Nephron (organoid): ENCODE measurements around the gene CORO2B.

ENCODE experiments used
- H3K27ac Mint-ChIP-seq, 3 experiments: 2 replicates each; pipeline ENCODE4 v1.8.0; 2020; ENCODE audit warnings: mixed read lengths in 3 of 3, mild to moderate bottlenecking in 2 of 3, moderate library complexity in 1 of 3
- H3K27me3 Mint-ChIP-seq: 2 replicates; pipeline ENCODE4 v1.8.0; 2021; ENCODE audit warnings: low read depth, mild to moderate bottlenecking, moderate library complexity, mixed read lengths
- H3K36me3 Mint-ChIP-seq: 2 replicates; pipeline ENCODE4 v1.8.0; 2020; ENCODE audit warnings: low read depth, mixed read lengths
- H3K4me1 Mint-ChIP-seq: 2 replicates; pipeline ENCODE4 v1.8.0; 2020; ENCODE audit warnings: mixed read lengths
- H3K4me3 Mint-ChIP-seq, 3 experiments: 2 replicates each; pipeline ENCODE4 v1.8.0; 2020; ENCODE audit warnings: mild to moderate bottlenecking in 3 of 3, mixed read lengths in 3 of 3, moderate library complexity in 2 of 3
- H3K9me3 Mint-ChIP-seq: 2 replicates; pipeline ENCODE4 v1.8.0; 2020; ENCODE audit warnings: mixed read lengths
- TF ChIP-seq, protein P1 (sequence below), 3 experiments: fragments of 200-600 bp; sonication (generic); IDR thresholded peaks; one replicate each; pipeline ENCODE4 v1.5.0; 2021; ENCODE audit warnings: antibody characterized with exemption in 3 of 3; ENCODE audit not compliant: unreplicated experiment in 3 of 3

The CORO2B gene

GRCh38 chr15:68580883-68581155, 2.0 kb downstream of the CORO2B start:
- Mint-ChIP-seq H3K36me3 (no peaks in the 10 kb centered on the region), H3K27ac (peak overlapping the region; percentile 72 to 94 (median 87)), H3K4me1 (peaks cover 54% of the 10 kb centered on the region), H3K27me3 (peaks cover 34% of the 10 kb centered on the region), H3K9me3 (no peaks in the 10 kb centered on the region), H3K4me3 (peak overlapping the region; percentile 83 to 91 (median 84))
- TF ChIP-seq, protein P1, sequence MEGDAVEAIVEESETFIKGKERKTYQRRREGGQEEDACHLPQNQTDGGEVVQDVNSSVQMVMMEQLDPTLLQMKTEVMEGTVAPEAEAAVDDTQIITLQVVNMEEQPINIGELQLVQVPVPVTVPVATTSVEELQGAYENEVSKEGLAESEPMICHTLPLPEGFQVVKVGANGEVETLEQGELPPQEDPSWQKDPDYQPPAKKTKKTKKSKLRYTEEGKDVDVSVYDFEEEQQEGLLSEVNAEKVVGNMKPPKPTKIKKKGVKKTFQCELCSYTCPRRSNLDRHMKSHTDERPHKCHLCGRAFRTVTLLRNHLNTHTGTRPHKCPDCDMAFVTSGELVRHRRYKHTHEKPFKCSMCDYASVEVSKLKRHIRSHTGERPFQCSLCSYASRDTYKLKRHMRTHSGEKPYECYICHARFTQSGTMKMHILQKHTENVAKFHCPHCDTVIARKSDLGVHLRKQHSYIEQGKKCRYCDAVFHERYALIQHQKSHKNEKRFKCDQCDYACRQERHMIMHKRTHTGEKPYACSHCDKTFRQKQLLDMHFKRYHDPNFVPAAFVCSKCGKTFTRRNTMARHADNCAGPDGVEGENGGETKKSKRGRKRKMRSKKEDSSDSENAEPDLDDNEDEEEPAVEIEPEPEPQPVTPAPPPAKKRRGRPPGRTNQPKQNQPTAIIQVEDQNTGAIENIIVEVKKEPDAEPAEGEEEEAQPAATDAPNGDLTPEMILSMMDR (IDR thresholded peaks at IDR 0.05; ENCODE audit: unreplicated experiment in 3 of 3) = no peak

- H3K9me3 Mint-ChIP-seq = no peaks in the 10 kb centered on the region
- H3K36me3 Mint-ChIP-seq = no peaks in the 10 kb centered on the region
- peaks cover 55% of the 10 kb centered on the region for H3K4me1 Mint-ChIP-seq
- peaks cover 31% of the 10 kb centered on the region for H3K27me3 Mint-ChIP-seq
- TF ChIP-seq, protein P1 (IDR thresholded peaks at IDR 0.05; ENCODE audit: unreplicated experiment in 3 of 3) = no peak
- peak overlapping the region; percentile 83 to 91 (median 84) for H3K4me3 Mint-ChIP-seq
- peak overlapping the region; percentile 39 to 85 (median 82) for H3K27ac Mint-ChIP-seq
Observed at GRCh38 chr15:68581725-68582124, 2.9 kb downstream of the CORO2B start.

- Mint-ChIP-seq H3K27me3 (peaks cover 26% of the 10 kb centered on the region), H3K9me3 (no peaks in the 10 kb centered on the region), H3K4me3 (peak overlapping the region; percentile 54 to 91 (median 84)), H3K36me3 (no peaks in the 10 kb centered on the region), H3K27ac (peak overlapping the region; percentile 39 to 85 (median 82)), H3K4me1 (peaks cover 57% of the 10 kb centered on the region)
- TF ChIP-seq, protein P1 (IDR thresholded peaks at IDR 0.05; ENCODE audit: unreplicated experiment in 3 of 3) = no peak
Observed at GRCh38 chr15:68582236-68582635, 3.4 kb downstream of the CORO2B start.

DNA sequence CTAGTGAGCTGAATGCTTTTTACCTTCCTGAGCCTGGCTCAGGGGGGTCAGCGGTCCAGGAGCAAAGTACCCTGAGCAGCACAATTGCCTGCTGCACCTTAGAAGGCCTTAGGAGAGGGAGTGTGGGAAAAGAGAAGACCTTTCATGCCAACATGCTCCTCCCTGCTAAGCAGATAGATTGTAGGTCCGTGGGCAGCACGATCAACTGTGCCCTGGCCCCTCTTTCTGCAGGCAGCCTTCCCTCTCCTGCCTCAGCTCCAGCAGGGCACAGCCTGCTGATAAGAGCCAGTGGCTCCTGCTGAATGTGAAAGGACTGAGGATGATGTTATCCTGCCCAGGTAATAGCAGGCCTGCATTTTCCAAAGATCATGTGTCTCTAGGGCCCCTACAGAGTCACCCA, 4.1 kb downstream of the CORO2B start:
- Mint-ChIP-seq H3K9me3 (no peaks in the 10 kb centered on the region), H3K27me3 (peaks cover 21% of the 10 kb centered on the region), H3K27ac (peak overlapping the region; percentile 39 to 85 (median 82)), H3K4me1 (peaks cover 60% of the 10 kb centered on the region), H3K36me3 (no peaks in the 10 kb centered on the region), H3K4me3 (peak overlapping the region; percentile 4 to 51 (median 47))
- TF ChIP-seq, protein P1 (IDR thresholded peaks at IDR 0.05; ENCODE audit: unreplicated experiment in 3 of 3) = no peak

GRCh38 chr15:68583321-68583720, 4.5 kb downstream of the CORO2B start:
- TF ChIP-seq, protein P1 (IDR thresholded peaks at IDR 0.05; ENCODE audit: unreplicated experiment in 3 of 3) = no peak
- H3K36me3 Mint-ChIP-seq = no peaks in the 10 kb centered on the region
- no peak overlapping the region for H3K4me3 Mint-ChIP-seq
- H3K27me3 Mint-ChIP-seq = peaks cover 20% of the 10 kb centered on the region
- H3K9me3 Mint-ChIP-seq = no peaks in the 10 kb centered on the region
- H3K27ac Mint-ChIP-seq = peak overlapping the region; percentile 44 to 85 (median 62)
- H3K4me1 Mint-ChIP-seq = peaks cover 61% of the 10 kb centered on the region

- peak overlapping the region in 1 of 3 experiments; percentile 44 for H3K27ac Mint-ChIP-seq
- H3K9me3 Mint-ChIP-seq = no peaks in the 10 kb centered on the region
- H3K36me3 Mint-ChIP-seq = no peaks in the 10 kb centered on the region
- TF ChIP-seq, protein P1 (IDR thresholded peaks at IDR 0.05; ENCODE audit: unreplicated experiment in 3 of 3) = no peak
- H3K4me1 Mint-ChIP-seq = peaks cover 69% of the 10 kb centered on the region
- peaks cover 20% of the 10 kb centered on the region for H3K27me3 Mint-ChIP-seq
- no peak overlapping the region for H3K4me3 Mint-ChIP-seq
Observed at GRCh38 chr15:68583936-68584755, 5.4 kb downstream of the CORO2B start.
